Epithelial cell of esophagus (primary cell): ENCODE measurements around the gene KNDC1.
"Not testable (repeated sequence)": the region's sequence is repeated elsewhere in the genome, so short reads cannot be mapped to it uniquely, and the experiment has no call there.

ENCODE experiments used
- DNase-seq: peaks from one replicate; pipeline ENCODE4 v3.0.0; 2010; ENCODE audit warnings: low read depth
- H3K4me3 ChIP-seq: 2 replicates; pipeline ENCODE4 v1.5.1; 2011; ENCODE audit warnings: mild to moderate bottlenecking, low read length, control low read depth
- CTCF ChIP-seq: IDR thresholded peaks from 2 replicates; pipeline ENCODE4 v1.5.1; 2011; ENCODE audit warnings: low read depth, mild to moderate bottlenecking, low read length, control low read depth, inconsistent platforms; ENCODE audit not compliant: insufficient read depth; ENCODE audit errors: missing control alignments

KNDC1 gene

GRCh38 chr10:133159950-133160825 is at the start of gene KNDC1:
Gene KNDC1 (plus strand): TSS chr10:133160219. CDS start chr10:133160468, 249 bp downstream.
- TF ChIP-seq CTCF: no peak
- no peak for DNase-seq
- H3K4me3 ChIP-seq: no peak within 1 kb of the TSS

GRCh38 chr10:133110609-133111275 is 49.3 kb upstream of the KNDC1 start:
- H3K4me3 ChIP-seq: no peak overlapping the region
- DNase-seq: no peak
- no peak for TF ChIP-seq CTCF

- DNase-seq, H3K4me3 ChIP-seq: not testable (repeated sequence)
Measured at GRCh38 chr10:133111640-133112039, 48.4 kb upstream of the KNDC1 start.

- no peak for DNase-seq
- no peak overlapping the region for H3K4me3 ChIP-seq
- no peak for TF ChIP-seq CTCF
Measured at GRCh38 chr10:133113146-133113830, 46.7 kb upstream of the KNDC1 start.

- no peak overlapping the region for H3K4me3 ChIP-seq
- DNase-seq: no peak
- TF ChIP-seq CTCF: no peak
Measured at GRCh38 chr10:133113847-133114246, 46.2 kb upstream of the KNDC1 start.

- DNase-seq: no peak
- no peak for TF ChIP-seq CTCF
- no peak overlapping the region for H3K4me3 ChIP-seq
Measured at GRCh38 chr10:133114251-133114650, 45.8 kb upstream of the KNDC1 start.
